Measurements from ENCODE around the gene SFI1.
"Not testable (repeated sequence)": the region's sequence is repeated elsewhere in the genome, so short reads cannot be mapped to it uniquely, and the experiment has no call there.

Gene SFI1

GRCh38 chr22:31637891-31638618 lies 141.7 kb downstream of the SFI1 start:
- no peak for DNase-seq (ENCODE audit: low read depth)

GRCh38 chr22:31639436-31640039 lies 143.2 kb downstream of the SFI1 start:
- no peak for DNase-seq (ENCODE audit: low read depth)

- peak; percentile 72 for DNase-seq (ENCODE audit: low read depth)
Measured at GRCh38 chr22:31646186-31647019, 150.1 kb downstream of the SFI1 start.

GRCh38 chr22:31647066-31647465 lies 150.7 kb downstream of the SFI1 start:
- DNase-seq (ENCODE audit: low read depth), result no peak

GRCh38 chr22:31647523-31648320 lies 151.4 kb downstream of the SFI1 start:
- DNase-seq (ENCODE audit: low read depth), result no peak

- no peak for DNase-seq (ENCODE audit: low read depth)
Measured at GRCh38 chr22:31650391-31650790, 154.1 kb downstream of the SFI1 start.

GRCh38 chr22:31651664-31652063 lies 155.3 kb downstream of the SFI1 start:
- no peak for DNase-seq (ENCODE audit: low read depth)

GRCh38 chr22:31652088-31652487 lies 155.8 kb downstream of the SFI1 start:
- DNase-seq (ENCODE audit: low read depth), result no peak

GRCh38 chr22:31652911-31653684 lies 156.8 kb downstream of the SFI1 start:
- DNase-seq (ENCODE audit: low read depth), result no peak

- DNase-seq (ENCODE audit: low read depth), result no peak
Measured at GRCh38 chr22:31653944-31654343, 157.6 kb downstream of the SFI1 start.

- DNase-seq (ENCODE audit: low read depth), result no peak
Measured at GRCh38 chr22:31654408-31654807, 158.1 kb downstream of the SFI1 start.

GRCh38 chr22:31659246-31659645 lies 162.9 kb downstream of the SFI1 start:
- no peak for DNase-seq (ENCODE audit: low read depth)

- DNase-seq (ENCODE audit: low read depth), result not testable (repeated sequence)
Measured at GRCh38 chr22:31660860-31661341, 164.6 kb downstream of the SFI1 start.

- peak; percentile 91 for DNase-seq (ENCODE audit: low read depth)
Measured at GRCh38 chr22:31661851-31662667, 165.7 kb downstream of the SFI1 start, which contains the start of gene PISD. Gene PISD (minus strand): TSS chr22:31662215. CDS start chr22:31662208, 7 bp downstream.

- no peak for DNase-seq (ENCODE audit: low read depth)
Measured at GRCh38 chr22:31662668-31663037, 166.3 kb downstream of the SFI1 start.
